ENCODE data around the gene C16orf78.

DNA sequence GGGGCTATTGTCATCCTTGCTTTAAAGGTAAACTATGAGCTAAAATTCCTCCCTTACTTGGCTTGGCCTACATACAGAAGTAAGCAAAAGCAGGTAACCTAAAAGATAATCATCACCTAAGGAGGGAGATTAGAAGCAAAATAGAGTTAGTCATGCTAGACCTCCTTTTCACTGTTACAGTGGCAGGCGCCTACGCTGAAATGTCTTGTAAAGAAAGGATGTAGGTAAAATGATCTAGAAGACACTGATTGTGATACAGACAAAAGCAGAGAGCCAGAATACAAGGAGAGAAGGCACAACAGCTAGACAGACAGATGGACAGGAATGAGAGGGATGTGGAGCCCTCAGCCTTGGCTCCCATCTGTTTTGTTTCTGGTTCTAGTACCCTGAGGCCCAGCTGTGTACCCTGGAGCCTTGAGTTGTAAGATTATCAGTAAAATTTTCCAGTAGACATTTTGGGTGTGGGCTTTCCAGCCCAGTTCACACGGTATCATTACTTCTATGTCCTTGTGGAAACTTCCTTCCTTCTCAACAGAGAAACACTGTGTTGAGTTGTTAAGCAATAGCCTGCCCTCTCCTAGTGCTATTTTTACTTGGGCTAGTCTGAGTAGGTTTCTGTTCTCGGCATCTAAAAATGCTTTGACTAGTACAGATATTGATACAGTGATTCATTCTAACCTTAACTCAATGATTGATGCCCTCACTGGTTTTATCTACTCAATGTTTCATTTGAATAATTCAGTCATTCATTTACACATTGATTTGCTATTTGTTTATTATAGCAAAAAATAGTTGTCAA is 7.7 kb upstream of the C16orf78 start:
- TF ChIP-seq POLR2A (IDR thresholded peaks at IDR 0.05; ENCODE audit: extremely low read depth, insufficient read length) = no peak
- no peak for TF ChIP-seq CTCF (IDR thresholded peaks at IDR 0.05; ENCODE audit: low read depth, low read length)
- TF ChIP-seq MYC (IDR thresholded peaks at IDR 0.05; ENCODE audit: low read depth, low read length) = no peak
- TF ChIP-seq, protein P1, sequence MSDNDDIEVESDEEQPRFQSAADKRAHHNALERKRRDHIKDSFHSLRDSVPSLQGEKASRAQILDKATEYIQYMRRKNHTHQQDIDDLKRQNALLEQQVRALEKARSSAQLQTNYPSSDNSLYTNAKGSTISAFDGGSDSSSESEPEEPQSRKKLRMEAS (IDR thresholded peaks at IDR 0.05; ENCODE audit: low read depth, low read length) = no peak
